ENCODE measurements around the gene CORIN.

DNA sequence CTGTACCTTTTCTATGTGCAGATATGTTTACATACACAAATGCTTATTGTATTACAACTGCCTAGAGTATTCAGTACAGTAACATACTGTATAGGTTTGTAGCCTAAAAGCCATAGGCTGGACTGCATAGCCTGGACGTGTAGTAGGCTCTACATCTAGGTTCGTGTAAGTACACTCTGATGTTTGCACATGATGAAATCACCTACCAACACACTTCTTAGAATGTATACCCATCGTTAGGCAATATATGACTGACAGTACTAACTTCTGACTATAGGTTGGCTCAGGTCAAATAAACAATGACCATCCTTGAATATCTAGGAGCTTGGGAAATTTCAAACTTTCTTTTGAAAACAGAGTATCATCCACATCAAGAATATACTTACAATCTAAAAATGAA, 139.0 kb downstream of the CORIN start:
- no peak for TF ChIP-seq EP300 (conservative IDR thresholded peaks at IDR 0.05; ENCODE audit: poor library complexity, severe bottlenecking)
- TF ChIP-seq CTCF (IDR thresholded peaks at IDR 0.05; ENCODE audit: poor library complexity, severe bottlenecking), result no peak
- TF ChIP-seq TAF1 (IDR thresholded peaks at IDR 0.05; ENCODE audit: low read depth), result no peak
- no peak for TF ChIP-seq EZH2 (IDR thresholded peaks at IDR 0.05; ENCODE audit: borderline replicate concordance, insufficient read depth, low read length, poor library complexity, severe bottlenecking)
- no peak for TF ChIP-seq POLR2AphosphoS5 (IDR thresholded peaks at IDR 0.05)
